Measurements from ENCODE around the gene PPP3CA.

Gene PPP3CA

DNA sequence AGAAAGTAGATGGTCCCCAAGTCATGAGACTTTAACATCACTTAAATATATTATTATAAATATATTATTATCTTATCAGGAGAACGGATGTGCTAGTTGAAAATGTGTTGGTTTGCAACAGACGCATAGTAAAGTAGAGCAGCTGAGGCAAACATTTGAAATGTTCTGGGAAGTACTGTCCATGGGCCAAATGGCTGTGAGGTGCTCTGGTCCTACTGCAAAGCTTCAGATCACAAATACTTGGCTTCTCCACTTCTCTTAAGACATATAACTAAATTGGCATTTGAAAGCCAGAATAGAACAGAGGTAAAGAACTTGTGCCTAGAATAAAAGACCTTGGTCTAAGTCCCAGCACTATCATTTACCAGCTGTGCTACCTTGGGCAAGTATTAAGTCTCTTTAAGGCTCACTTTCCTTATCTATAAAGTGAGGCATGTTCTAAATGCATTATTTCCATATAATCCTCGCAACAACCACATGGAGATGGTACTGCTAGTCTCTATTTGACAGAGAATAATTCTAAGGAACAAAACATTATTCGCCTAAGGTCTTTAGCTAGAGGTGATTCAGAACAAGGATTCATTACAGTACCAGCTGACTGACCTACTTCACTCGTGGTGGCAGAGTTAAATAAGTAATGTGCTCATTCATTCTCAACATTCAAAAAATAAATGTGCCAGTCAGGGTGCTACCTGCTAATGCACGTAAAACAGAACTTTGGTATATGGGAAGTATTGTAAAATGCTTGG, 297.1 kb downstream of the PPP3CA start:
- DNase-seq (ENCODE audit: low read depth in 2 of 2), result no peak

DNA sequence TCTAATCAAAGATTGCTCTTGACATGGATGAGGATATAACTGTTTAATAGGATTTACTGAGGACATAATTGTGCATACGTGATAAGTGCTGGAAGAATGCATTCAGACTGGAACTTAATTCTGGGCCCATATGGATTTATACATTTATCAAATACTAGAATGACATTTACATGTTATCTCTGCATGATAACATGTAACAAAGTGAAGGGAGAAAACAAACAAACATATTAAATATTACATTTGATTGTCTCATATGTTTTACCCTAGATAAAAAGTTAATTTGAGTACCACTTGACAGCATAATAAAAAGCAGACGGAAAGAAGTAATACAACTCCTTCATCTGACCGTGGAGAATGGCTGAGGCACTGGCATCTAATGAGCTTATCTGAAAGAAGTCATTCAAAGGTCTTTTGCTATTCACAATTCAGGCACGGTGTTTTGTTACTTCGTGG, 297.8 kb downstream of the PPP3CA start:
- DNase-seq (ENCODE audit: low read depth in 2 of 2), result no peak

DNA sequence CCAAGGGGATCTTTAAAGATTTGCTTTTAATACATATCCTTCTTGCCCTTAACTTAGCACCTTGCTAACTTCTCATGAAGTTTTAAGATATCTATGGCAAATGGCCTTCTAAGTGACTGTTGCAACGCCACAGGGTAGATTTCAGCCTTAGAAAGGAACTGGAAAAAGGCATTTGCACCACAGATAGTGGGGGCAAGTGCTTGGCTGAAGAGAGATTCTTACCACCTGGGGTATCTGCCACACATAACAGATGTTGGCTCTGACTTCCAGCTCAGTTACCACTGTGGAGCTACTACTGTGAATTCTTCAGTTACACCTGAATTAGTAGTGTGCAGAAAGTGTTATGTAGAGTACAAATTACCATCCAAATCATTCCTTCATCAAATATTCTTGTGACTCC, 302.6 kb downstream of the PPP3CA start:
- DNase-seq (ENCODE audit: low read depth in 2 of 2), result no peak

DNA sequence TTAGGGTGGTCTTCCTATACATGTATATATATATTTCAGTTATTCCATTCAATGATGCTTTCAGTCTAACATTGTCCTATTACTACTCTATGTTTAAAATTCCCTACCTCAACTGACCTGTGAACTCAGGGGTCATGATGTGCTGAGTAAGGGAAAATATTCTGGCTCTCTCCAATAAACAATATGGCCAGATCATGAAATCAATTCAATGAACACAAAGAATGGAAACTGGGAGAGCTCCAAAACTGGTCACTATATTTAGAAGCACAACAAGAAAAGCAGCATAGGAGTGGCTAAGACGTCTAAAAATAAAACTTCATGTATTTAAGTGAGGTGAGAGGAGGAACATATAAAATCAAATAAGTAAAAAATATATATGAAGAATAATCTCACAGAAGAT, 304.5 kb downstream of the PPP3CA start:
- DNase-seq (ENCODE audit: low read depth in 2 of 2), result no peak

DNA sequence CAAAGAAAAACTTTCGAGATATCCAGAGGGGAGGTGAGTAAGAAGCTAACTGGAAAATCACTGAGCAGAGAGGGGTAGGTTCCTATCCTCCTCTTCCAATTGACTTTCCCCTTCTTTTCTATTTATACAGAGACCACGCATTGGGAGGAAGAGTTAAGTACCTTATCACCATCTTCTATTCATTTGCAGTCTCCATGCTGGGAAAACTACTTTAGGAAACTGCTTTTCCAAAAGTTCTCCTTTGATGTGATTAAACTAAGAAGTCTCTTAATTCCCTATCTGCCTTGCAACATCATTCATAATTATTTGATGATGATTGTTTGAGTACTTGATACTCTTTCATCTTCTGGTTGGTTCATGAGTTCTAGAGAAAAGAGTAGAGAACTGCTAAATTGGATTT, 306.6 kb downstream of the PPP3CA start:
- DNase-seq (ENCODE audit: low read depth in 2 of 2), result no peak

DNA sequence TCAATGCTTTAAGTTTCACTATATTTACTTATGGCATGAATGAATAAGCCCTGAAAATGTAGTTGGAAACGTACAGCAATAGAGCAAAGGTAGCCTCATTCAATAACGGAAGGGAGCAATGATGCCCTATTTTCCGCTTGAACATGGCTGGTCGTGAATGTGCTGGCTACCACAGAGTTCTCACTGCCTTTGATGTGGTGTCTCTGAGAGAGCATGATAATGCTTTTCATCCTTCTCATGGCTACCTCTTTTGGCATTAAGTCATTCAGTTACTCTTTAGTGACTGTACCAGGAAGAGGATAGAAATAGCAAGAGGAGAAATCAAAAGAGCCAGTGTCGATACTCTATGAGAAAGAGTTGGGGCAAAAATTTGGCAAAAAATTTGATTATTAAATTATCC, 308.0 kb downstream of the PPP3CA start:
- DNase-seq (ENCODE audit: low read depth in 2 of 2), result no peak

DNA sequence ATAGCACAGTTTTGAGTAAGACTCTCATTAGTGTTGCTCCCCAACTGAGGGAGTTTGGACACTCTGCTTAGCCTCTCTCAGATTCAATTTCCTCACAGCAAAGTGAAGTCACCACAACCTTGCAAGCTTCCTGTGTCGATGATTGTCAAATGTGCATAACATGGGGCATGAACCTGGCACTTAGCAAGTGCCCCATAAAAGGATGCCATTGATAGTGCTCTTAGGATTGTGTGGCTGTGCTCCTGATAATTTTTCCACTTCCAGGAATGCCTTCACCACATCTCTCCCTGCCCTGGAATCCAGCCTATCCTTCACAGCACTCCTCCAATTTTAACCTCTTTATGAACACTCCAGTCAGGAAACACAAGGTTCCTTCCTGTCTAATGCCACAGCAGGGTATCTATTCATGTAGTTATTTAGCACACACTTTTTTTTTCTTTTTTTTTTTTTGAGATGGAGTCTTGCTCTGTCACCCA, 309.4 kb downstream of the PPP3CA start:
- DNase-seq (ENCODE audit: low read depth in 2 of 2), result no peak

DNA sequence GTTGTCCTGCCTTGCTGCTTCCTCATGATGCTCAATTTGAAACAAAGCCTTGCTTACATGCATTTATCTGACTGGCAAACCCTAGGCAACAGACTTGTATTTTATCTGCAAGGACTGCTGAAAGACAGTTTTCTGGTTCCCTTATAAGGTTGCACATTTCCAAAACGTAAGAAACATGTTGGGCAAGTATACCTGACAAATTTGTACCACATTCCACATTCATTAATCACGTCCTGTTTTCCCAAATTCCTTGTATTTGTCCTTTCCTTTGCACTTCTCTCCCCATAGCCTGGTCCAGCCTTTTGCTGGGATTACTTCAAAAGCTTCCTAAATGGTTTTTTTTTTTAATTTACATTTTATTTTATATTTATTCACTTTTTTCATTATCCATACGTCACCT, 310.1 kb downstream of the PPP3CA start:
- DNase-seq (ENCODE audit: low read depth in 2 of 2), result no peak

DNA sequence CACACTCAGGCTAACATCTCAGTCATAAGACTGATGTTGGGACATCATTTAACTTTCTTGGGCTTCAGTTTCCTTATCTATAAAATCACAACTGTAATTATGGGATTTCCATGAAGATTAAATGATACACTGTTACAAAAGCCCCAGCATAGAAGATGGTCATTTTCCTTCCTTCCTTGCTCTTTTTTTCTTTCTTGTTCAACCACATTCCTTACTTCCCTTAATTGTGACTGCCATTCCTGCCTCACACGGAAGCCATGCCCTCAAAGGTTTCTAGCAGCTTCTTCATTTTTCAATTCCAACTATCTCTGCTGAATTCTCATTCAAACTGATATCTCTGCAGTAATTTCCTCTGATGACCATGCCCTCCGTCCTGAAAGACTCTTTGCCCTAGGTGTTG, 311.8 kb downstream of the PPP3CA start:
- DNase-seq (ENCODE audit: low read depth in 2 of 2), result no peak

DNA sequence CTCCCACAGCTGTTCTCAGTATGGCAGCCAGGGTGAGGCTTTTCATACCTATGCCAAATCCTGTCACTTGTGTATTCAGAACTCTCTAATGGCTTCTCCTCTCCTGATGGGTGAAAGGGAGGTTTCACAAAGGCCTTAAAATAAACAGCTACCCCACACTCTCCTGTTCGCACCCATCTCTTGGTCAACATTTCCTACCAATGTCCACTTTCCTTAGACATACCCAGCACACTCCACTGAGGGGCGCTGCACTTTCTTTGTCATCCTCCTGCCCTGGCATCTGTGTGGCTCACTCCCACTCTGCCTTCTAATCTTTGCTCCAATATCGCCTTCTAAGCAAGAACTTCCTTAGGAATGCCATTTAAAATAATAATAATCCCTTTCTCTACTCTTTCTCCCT, 313.3 kb downstream of the PPP3CA start:
- DNase-seq (ENCODE audit: low read depth in 2 of 2), result no peak

DNA sequence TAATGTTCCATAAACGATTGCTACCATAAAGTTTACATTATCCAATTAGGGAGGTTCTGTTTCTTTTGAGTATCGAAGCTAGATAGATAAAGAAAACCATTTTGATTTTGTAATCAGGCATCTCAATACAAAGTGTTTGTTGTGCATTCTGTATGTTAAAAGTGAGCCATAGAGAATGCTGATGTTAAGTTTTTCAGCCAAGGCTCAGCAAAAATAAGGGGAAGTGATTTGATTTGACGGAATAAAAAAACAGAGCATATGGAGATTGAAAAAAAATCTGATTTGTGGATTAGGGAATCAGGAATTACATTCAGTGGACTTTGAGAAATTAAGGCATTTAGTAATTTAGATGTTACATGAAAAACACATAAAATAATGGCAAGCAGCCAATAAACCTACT, 314.8 kb downstream of the PPP3CA start:
- no peak for DNase-seq (ENCODE audit: low read depth in 2 of 2)

DNA sequence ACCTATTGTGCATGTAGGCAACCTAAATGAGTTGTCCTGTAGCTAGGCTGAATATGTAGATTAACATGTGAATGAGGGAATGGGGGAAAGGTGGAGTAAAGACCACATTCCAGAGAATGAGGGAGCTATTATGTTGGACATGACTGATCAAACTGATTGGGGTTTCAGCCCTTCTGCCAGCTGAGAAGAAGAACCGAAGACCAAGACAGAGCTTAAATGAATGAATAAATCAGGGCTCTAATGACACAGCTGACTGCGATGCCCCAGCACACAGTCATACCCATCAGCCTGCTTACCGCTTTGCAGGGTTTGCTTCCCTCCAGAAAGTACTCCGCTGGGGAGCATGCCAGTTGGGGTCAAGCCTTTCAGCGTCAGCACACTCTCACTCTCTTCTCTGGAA, 315.4 kb downstream of the PPP3CA start:
- DNase-seq (ENCODE audit: low read depth in 2 of 2), result no peak

DNA sequence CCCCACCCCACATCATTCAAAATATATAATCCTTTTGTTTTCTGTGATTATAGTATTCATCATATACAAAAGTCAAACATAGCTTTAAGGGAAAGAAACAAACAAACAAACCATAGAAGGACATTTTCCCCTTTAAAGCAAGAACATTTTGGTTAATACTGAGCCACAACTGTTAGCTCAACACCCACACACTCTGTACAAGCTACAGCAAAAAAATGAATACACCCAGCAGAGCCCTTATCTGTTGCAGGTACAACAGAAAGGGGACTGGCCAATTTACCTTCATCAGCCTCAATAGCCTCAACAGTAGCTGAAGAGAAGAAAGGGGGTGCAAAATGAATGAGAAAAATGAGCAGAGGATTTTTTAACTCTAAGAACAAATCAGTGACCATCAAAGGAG, 318.4 kb downstream of the PPP3CA start:
- DNase-seq (ENCODE audit: low read depth in 2 of 2), result no peak

DNA sequence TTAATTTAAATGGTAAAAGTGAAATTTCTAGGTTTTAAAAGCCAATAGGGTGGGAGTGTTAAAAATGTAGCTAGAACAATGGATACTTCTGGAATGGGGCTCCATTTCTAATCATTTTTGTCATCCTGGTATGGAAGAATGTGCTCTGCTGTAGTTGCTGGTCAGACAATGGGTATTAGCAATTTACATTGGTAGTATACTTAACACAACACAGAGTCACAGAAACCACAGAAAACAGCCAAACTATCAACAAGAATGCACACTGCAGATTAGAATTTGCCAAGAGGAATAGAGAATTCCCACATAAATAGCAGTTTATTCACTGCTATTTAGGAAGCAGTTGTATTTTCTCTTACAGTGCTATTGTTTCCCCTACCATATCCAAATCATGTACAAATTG, 319.6 kb downstream of the PPP3CA start:
- DNase-seq (ENCODE audit: low read depth in 2 of 2), result no peak

DNA sequence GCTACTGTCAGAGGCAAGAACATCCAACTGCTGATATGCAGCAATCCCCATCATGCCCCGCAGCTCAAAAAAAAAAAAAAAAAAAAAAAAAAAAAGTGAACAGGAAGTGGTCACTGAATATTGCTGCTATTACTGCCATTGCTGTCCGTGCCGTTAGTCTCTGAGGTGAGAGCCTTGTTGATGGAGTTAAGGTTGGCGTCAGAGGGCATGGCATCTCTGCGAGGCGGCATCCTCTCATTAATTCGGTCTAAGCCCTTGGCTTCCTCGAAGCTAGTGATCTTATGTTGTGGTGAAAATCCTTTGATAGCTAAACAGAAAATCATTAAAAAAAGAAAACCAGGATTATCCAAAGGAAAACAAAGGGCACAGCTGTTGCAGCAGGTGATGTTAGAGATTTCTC, 321.6 kb downstream of the PPP3CA start:
- no peak for DNase-seq (ENCODE audit: low read depth in 2 of 2)

DNA sequence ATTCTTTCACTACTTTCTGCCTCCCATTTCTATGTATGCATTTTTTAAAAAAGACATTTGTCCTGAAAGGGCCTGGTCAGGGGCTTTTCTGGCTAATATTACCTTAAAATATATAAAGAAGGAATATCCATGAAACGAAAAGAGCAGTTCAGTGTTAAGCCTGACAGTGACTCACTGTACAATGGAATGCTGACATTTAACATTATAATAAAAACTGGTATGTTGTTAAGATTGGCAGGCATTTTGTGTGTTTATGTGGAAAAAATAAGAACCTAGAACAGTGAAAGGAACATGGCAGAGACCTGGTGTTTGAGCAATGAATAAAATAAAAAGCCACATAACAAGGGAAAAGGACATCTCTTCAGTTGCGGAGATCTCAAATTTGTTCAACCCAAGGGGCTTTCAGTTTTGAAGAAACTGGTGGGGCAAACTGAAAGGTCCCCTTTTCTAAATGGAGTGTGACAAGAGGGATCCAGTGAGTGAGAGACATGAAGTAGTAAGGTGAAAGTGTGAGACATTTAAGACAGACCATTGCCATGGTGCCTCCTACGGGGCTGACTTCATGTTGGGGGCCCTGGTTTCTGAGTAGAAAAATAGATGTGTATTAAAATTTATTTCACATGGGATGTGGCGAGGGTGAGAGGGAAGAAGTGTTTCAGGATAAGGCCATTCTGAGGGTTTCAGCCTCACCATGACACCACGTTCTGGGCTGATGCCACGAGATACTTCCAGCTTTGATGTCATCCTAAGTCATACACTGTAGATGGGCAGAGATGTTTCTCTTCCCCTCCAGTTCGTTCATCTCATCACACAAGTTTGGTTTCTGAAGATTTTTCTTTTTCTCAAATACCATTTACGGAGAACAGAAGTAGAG, 324.9 kb downstream of the PPP3CA start:
- DNase-seq (ENCODE audit: low read depth in 2 of 2), result no peak

DNA sequence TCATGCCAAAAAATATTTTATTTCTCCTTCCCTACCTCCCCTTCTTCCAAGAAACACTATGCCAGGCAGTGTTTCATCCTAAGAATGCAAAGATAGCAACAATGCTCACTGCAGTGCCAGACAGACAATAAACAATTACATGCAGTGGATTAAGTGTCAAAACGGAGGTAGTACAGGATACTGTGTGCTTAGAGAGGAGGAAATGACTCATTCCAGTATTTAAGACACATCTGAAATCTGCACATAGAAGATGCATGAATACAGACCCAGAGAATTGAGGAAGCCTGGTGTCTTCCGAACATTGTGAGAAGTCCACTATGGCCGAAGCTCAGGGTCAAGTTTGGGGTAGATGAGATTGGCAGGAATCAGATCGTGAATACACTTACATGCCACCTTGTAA, 326.4 kb downstream of the PPP3CA start:
- DNase-seq (ENCODE audit: low read depth in 2 of 2), result no peak

DNA sequence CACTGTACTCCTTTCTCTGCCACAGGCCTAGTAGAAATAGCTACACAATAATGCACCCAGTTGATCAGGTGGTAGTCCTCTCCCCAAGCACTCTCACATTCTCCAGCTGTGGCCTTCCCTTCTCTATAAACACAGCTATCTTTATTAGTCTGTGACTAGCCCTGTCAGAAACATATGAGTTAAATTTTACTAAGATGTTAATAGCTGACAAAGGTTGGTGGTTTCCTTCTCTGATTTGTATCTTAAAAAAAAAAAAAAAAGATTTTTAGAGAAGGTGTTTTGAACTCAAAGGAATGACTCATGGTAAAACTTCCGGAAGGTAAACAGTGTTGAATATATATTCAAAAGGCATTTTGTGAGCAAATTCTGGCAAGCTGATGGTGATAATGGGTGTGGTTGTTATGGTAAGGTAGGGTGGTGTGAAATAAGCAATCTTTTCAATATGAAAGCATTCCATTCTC, 327.4 kb downstream of the PPP3CA start:
- no peak for DNase-seq (ENCODE audit: low read depth in 2 of 2)

DNA sequence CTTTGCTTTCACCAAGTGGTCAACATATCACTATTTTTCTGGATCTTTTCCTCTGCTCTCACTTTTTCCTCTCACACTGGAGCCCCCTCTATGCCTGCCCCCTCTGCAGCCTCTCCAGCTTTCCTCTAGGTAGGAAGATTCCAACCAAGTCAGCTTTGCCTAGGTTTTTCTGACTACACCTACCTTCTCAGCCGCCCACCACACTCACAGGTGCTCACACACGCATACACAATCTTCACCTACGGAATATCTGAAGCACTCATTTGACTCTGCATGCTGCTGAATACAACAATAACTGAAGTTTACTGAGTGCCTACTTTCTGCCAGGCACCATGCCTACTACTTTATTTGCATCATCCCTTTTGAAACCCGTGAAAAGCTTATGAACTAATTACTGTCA, 328.0 kb downstream of the PPP3CA start:
- DNase-seq (ENCODE audit: low read depth in 2 of 2), result no peak

DNA sequence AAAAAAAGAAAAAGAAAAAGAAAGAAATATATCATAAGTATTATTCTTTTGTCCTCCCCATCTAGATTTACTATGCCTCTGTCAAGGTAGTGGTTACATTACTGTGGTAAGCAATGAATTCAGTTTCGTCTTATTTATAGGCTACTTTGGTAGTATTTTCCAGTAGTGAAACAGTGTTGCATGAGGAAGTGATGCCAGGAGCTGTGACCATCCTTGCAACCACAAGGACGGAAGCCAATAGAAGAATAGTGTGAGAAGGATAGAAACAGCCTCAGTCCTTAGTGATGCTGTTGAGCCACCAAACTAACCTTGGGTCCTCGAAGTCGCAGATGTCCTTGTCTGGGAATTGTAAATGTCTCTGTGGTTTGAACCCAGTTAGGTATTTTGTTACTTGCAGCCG, 328.5 kb downstream of the PPP3CA start:
- DNase-seq (ENCODE audit: low read depth in 2 of 2), result no peak

DNA sequence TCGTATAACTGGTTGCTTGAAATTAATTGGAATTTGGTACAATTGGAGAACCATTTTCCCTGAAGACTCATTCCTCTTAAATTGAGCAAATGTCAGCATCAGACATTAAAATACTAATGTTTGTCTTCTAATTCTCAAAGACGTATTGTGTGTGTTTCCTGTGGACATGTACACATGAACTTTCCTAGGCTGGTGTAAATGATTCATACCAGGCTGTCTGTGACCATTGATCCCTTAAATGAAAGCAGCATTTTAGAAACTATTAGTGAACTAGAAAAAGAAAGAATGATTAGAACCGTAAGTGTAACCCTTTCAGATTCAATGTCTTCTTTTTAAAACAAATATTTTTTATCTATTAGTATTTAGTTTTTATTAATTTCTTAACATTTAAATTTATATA, 332.9 kb downstream of the PPP3CA start:
- no peak for DNase-seq (ENCODE audit: low read depth in 2 of 2)

DNA sequence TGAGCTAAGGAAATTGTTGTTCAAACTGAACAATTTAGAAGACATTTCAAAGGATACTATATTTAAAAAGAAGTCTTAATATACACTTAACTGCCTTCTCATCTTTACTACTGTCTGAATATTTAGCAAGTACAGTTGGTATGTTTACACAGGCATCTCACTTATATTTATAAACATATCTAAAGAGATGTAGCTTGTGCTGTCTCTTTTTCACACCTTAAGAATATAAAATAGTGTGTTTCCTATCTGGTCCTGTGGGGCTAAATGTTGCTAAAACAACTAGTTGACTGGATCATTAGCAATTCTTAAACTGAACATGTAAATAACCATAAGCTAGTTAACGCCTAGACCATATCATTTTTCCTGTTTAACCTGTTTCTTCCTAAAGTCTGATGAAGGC, 336.3 kb downstream of the PPP3CA start:
- DNase-seq (ENCODE audit: low read depth in 2 of 2), result no peak

DNA sequence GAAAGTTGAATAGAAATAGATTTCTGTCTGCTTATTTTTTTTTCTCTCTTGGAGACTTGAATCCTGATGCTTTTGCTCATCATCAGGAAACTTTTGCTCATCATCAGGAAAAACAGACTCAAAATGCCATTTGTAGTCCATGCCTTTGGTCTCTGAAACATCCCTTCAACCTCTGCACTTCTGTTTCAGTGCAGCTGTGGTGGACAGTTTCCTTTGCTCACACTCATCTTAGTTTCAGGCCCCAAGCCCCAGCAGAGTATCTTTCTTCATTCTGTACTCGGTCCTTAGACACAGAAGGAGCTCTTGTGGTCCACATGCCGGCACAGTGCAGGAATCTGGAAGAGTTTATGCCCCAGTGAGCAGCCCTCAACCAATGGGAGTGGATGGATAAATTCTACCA, 337.9 kb downstream of the PPP3CA start:
- DNase-seq (ENCODE audit: low read depth in 2 of 2), result no peak

All from stimulated activated CD8-positive, alpha-beta memory T cell treated with anti-CD3 and anti-CD28 coated beads, Interleukin-7, amount 100 ng/mL, for 1 hour (primary cell).